ENCODE measurements around the gene SOX4. TPM values are rescaled to one million over a fixed set of nuclear protein-coding genes. Genes with fewer than 3 reads are reported as not detected.

SOX4 gene
- total and polyA plus RNA-seq, 9 donors, result 34.0 to 82.6 (median 53.5) TPM

GRCh38 chr6:21633511-21634109 is 40.1 kb downstream of the SOX4 start:
- no peaks in the 10 kb centered on the region for H3K9me3 ChIP-seq
- TF ChIP-seq EP300 (IDR thresholded peaks at IDR 0.05) (no peak), POLR2A (IDR thresholded peaks at IDR 0.05) (no peak), CTCF (IDR thresholded peaks at IDR 0.05) (no peak)
- no peak overlapping the region for H3K4me3 ChIP-seq
- H3K27ac ChIP-seq, result no peak overlapping the region
- H3K27me3 ChIP-seq, result no peaks in the 10 kb centered on the region
- no peaks in the 10 kb centered on the region for H3K36me3 ChIP-seq
- H3K4me1 ChIP-seq (ENCODE audit: insufficient read depth), result peaks cover 5% of the 10 kb centered on the region
- intact Hi-C loops (cut with DNase I), result no loop called here
- 95 to 97% (median 96%) methylated on average over 9 of the region's 9 CpGs for WGBS, 3 donors
- no peak for DNase-seq

GRCh38 chr6:21634582-21634981 is 41.0 kb downstream of the SOX4 start:
- Histone ChIP-seq H3K4me3 (no peak overlapping the region), H3K36me3 (no peaks in the 10 kb centered on the region), H3K9me3 (no peaks in the 10 kb centered on the region), H3K27ac (no peak overlapping the region), H3K4me1 (ENCODE audit: insufficient read depth) (peaks cover 5% of the 10 kb centered on the region), H3K27me3 (no peaks in the 10 kb centered on the region)
- WGBS, 3 donors, result 15 to 22% (median 16%) methylated on average over 4 of the region's 4 CpGs
- intact Hi-C loops (cut with DNase I), result no loop called here
- no peak for DNase-seq
- TF ChIP-seq POLR2A (IDR thresholded peaks at IDR 0.05) (no peak), EP300 (IDR thresholded peaks at IDR 0.05) (no peak), CTCF (IDR thresholded peaks at IDR 0.05) (no peak)

GRCh38 chr6:21636876-21637275 is 43.3 kb downstream of the SOX4 start:
- Histone ChIP-seq H3K36me3 (no peaks in the 10 kb centered on the region), H3K27ac (no peak overlapping the region), H3K4me3 (no peak overlapping the region), H3K27me3 (no peaks in the 10 kb centered on the region), H3K9me3 (no peaks in the 10 kb centered on the region), H3K4me1 (ENCODE audit: insufficient read depth) (peaks cover 5% of the 10 kb centered on the region)
- TF ChIP-seq EP300 (IDR thresholded peaks at IDR 0.05) (no peak), CTCF (IDR thresholded peaks at IDR 0.05) (no peak), POLR2A (IDR thresholded peaks at IDR 0.05) (no peak)
- no peak for DNase-seq
- intact Hi-C loops (cut with DNase I), result no loop called here

GRCh38 chr6:21639316-21639715 is 45.8 kb downstream of the SOX4 start:
- H3K9me3 ChIP-seq, result no peaks in the 10 kb centered on the region
- no peak overlapping the region for H3K4me3 ChIP-seq
- H3K4me1 ChIP-seq (ENCODE audit: insufficient read depth), result peaks cover 5% of the 10 kb centered on the region
- whole genome bisulfite sequencing, 3 donors, result 79 to 82% (median 81%) methylated on average over 5 of the region's 5 CpGs
- H3K36me3 ChIP-seq, result no peaks in the 10 kb centered on the region
- no peaks in the 10 kb centered on the region for H3K27me3 ChIP-seq
- intact Hi-C loops (cut with DNase I), result no loop called here
- H3K27ac ChIP-seq, result no peak overlapping the region
- no peak for DNase-seq
- TF ChIP-seq CTCF (IDR thresholded peaks at IDR 0.05), result no peak
- no peak for TF ChIP-seq POLR2A (IDR thresholded peaks at IDR 0.05)
- no peak for TF ChIP-seq EP300 (IDR thresholded peaks at IDR 0.05)

Small RNAs within 50 kb of the gene (small RNA-seq; reads per million reads assigned to genes)
- gene BOLA2P3, result not detected

All from ovary (tissue), 9 donors.